K562 (cell line): ENCODE measurements around the gene MMP15. TPM values are rescaled to one million over a fixed set of nuclear protein-coding genes. Genes with fewer than 3 reads are reported as not detected.

Experiments used
- ATAC-seq: fragments of 200-7000 bp; cut with Tn5 transposase; 3 replicates; pipeline ENCODE4 v1.9.1; 2020; ENCODE audit warnings: moderate library complexity
- BruUV-seq: library from RNA; stranded (reverse); fragments of 400-500 nt; replicated peaks from 2 replicates; lab custom pipeline; 2021; lab: Mats Ljungman, UMichigan
- CTCF ChIA-PET: fragments of 300-600 bp; formaldehyde crosslinking; extraction: SDS; loops from one replicate; lab custom pipeline; 2021; ENCODE audit warnings: low intra/inter-chr PET ratio; lab: Yijun Ruan, JAX
- POLR2A ChIA-PET: fragments of 300-600, 350-650 bp; sonication (Branson Sonifier 250); formaldehyde crosslinking; extraction: SDS; loops from one replicate; lab custom pipeline; 2021; ENCODE audit warnings: antibody characterized with exemption, inconsistent platforms; lab: Yijun Ruan, JAX
- DNase-seq, 4 experiments: peaks; one replicate each; pipeline versions ENCODE4 v3.0.0 to v3.0.0-alpha.2; 2011 to 2018; ENCODE audit warnings: low spot score in 3 of 4, mixed read lengths in 3 of 4; ENCODE audit errors: extremely low read depth in 1 of 4
- FAIRE-seq: peaks from 2 replicates; lab custom pipeline; 2011; peaks lifted over from hg19 to GRCh38; lab: Jason Lieb, UNC
- H2AFZ ChIP-seq: 2 replicates; pipeline ENCODE4 v1.6.0; 2011; ENCODE audit warnings: low read depth, low read length, control low read depth, inconsistent platforms
- H3K27ac ChIP-seq: fragments of 200-600 bp; 3 replicates; pipeline ENCODE4 v1.8.0; 2011; ENCODE audit warnings: low read depth, mild to moderate bottlenecking, control low read depth, inconsistent platforms, low read length, moderate library complexity, mixed read lengths; ENCODE audit errors: extremely low read depth
- H3K27me3 ChIP-seq, 2 experiments: fragments of 300-600 bp in 1 of 2; 2 replicates in 1 of 2; 3 replicates in 1 of 2; pipeline versions ENCODE4 v1.6.0 to v1.8.0; 2011; ENCODE audit warnings: inconsistent platforms in 2 of 2, low read length in 2 of 2, mild to moderate bottlenecking in 1 of 2, mixed read lengths in 1 of 2, moderate library complexity in 1 of 2; ENCODE audit not compliant: control insufficient read depth in 2 of 2, insufficient read depth in 2 of 2
- H3K36me3 ChIP-seq: fragments of 300-600 bp; 3 replicates; pipeline ENCODE4 v1.8.0; 2011; ENCODE audit warnings: mild to moderate bottlenecking, low read length, inconsistent platforms; ENCODE audit not compliant: control insufficient read depth, insufficient read depth
- H3K4me1 ChIP-seq, 2 experiments: fragments of 200-600 bp in 1 of 2; replicated peaks in 1 of 2; 2 replicates in 1 of 2; 3 replicates in 1 of 2; pipeline versions ENCODE4 v1.5.1 to v1.8.0; 2011; ENCODE audit warnings: inconsistent platforms in 2 of 2, low read length in 2 of 2, mild to moderate bottlenecking in 1 of 2, mixed read lengths in 1 of 2, moderate library complexity in 1 of 2; ENCODE audit not compliant: control insufficient read depth in 2 of 2, insufficient read depth in 2 of 2
- H3K4me2 ChIP-seq: 2 replicates; pipeline ENCODE4 v1.6.1; 2011; ENCODE audit warnings: low read length, control low read depth, inconsistent platforms, mixed read lengths; ENCODE audit not compliant: insufficient read depth
- H3K4me3 ChIP-seq: fragments of 200-600 bp; sonication (generic), shearing (Covaris generic); 2 replicates; pipeline ENCODE4 v1.5.1; 2016; ENCODE audit warnings: control low read depth, inconsistent platforms
- H3K79me2 ChIP-seq: fragments of 200-600 bp; 3 replicates; pipeline ENCODE4 v1.8.0; 2011; ENCODE audit warnings: low read length, inconsistent platforms; ENCODE audit not compliant: control insufficient read depth, insufficient read depth
- H3K9ac ChIP-seq, 2 experiments: 2 replicates each; pipeline versions ENCODE4 v1.6.0 to v1.6.1; 2011; ENCODE audit warnings: low read depth in 2 of 2, low read length in 2 of 2, control low read depth in 1 of 2, inconsistent platforms in 1 of 2, mild to moderate bottlenecking in 1 of 2, mixed read lengths in 1 of 2; ENCODE audit not compliant: insufficient read depth in 1 of 2
- H3K9me1 ChIP-seq: one replicate; pipeline ENCODE4 v1.6.0; 2011; ENCODE audit warnings: inconsistent platforms, mild to moderate bottlenecking, low read length, moderate library complexity; ENCODE audit not compliant: control insufficient read depth, insufficient read depth
- H3K9me3 ChIP-seq: replicated peaks from 2 replicates; pipeline ENCODE4 v1.5.1; 2011; ENCODE audit warnings: low read depth, low read length, inconsistent platforms; ENCODE audit not compliant: control insufficient read depth, insufficient read depth
- H4K20me1 ChIP-seq: replicated peaks from 2 replicates; pipeline ENCODE4 v1.6.1; 2011; ENCODE audit warnings: low read length, inconsistent platforms, mixed read lengths; ENCODE audit not compliant: control insufficient read depth, insufficient read depth
- PPARD ChIP-seq: fragments of 250-450 bp; sonication (Bioruptor Pico); IDR thresholded peaks from 2 replicates; pipeline ENCODE4 v1.8.0; 2022; ENCODE audit warnings: inconsistent platforms, mild to moderate bottlenecking, moderate library complexity
- WGBS: fragments of 100-300 bp; shearing (Covaris generic); methylation state at CpG from one replicate; pipeline ENCODE4 v1.1.6; 2016; ENCODE audit warnings: low coverage, mixed read lengths; ENCODE audit not compliant: insufficient coverage; ENCODE audit errors: missing lambda C conversion rate; 5-methylcytosine and 5-hydroxymethylcytosine counted together
- in situ Hi-C: fragments of 300-500 bp; cut with MboI; formaldehyde crosslinking; loops from 4 replicates; pipeline ENCODE4 v1.15.0; 2018; ENCODE audit warnings: inconsistent platforms, mixed read lengths
- intact Hi-C: fragments of 100-400 bp; cut with micrococcal nuclease; formaldehyde crosslinking; loops from 2 replicates; pipeline ENCODE4 v1.14.2; 2022
- polyA plus RNA-seq, 8 experiments: library from polyadenylated mRNA; depleted of rRNA in 4 of 8; stranded (reverse) in 5 of 8; unstranded in 3 of 8; fragments of >200 nt; fragmentation: Nextera tagmentation in 2 of 8; fragmentation: Illumina TruSeq in 1 of 8; extraction: Ambion mirVana in 2 of 8; extraction: Trizol in 1 of 8; gene quantifications; 2 replicates each; pipeline versions ENCODE4 v1.2.1 to v1.2.3, GENCODE V29; 2011 to 2014; ENCODE audit warnings: inconsistent platforms in 1 of 8, missing spikeins in 1 of 8
- total RNA-seq, 7 experiments: library from RNA; depleted of rRNA in 6 of 7; stranded (reverse); fragments of >200 nt in 6 of 7; fragmentation: Illumina TruSeq in 2 of 7; extraction: Trizol in 2 of 7; gene quantifications; 2 replicates each; pipeline versions ENCODE4 v1.2.1 to v1.2.3, GENCODE V29; 2011 to 2021; ENCODE audit warnings: low replicate concordance in 1 of 7
- TF ChIP-seq, protein P1 (sequence below), 2 experiments: fragments of 150-350 bp in 1 of 2; IDR thresholded peaks; 2 replicates each; pipeline ENCODE4 v1.6.1; 2012 to 2016; ENCODE audit warnings: low read depth in 2 of 2, low read length in 2 of 2, mild to moderate bottlenecking in 1 of 2, moderate library complexity in 1 of 2
- TF ChIP-seq, protein P2 (sequence below): fragments of 450-650 bp; IDR thresholded peaks from 2 replicates; pipeline ENCODE4 v1.6.1; 2016; ENCODE audit warnings: low read depth
- TF ChIP-seq, protein P3 (sequence below): IDR thresholded peaks from 3 replicates; pipeline ENCODE4 v1.6.1; 2011; ENCODE audit warnings: borderline replicate concordance, mild to moderate bottlenecking, moderate library complexity; ENCODE audit not compliant: insufficient read length; ENCODE audit errors: extremely low read depth

Gene MMP15
- total and polyA plus RNA-seq, 9 of the 15 experiments (the other 6 are each of a cell fraction or from before 2014, with no cell fraction given): 0.01 to 20.4 (median 5.5) TPM

DNA sequence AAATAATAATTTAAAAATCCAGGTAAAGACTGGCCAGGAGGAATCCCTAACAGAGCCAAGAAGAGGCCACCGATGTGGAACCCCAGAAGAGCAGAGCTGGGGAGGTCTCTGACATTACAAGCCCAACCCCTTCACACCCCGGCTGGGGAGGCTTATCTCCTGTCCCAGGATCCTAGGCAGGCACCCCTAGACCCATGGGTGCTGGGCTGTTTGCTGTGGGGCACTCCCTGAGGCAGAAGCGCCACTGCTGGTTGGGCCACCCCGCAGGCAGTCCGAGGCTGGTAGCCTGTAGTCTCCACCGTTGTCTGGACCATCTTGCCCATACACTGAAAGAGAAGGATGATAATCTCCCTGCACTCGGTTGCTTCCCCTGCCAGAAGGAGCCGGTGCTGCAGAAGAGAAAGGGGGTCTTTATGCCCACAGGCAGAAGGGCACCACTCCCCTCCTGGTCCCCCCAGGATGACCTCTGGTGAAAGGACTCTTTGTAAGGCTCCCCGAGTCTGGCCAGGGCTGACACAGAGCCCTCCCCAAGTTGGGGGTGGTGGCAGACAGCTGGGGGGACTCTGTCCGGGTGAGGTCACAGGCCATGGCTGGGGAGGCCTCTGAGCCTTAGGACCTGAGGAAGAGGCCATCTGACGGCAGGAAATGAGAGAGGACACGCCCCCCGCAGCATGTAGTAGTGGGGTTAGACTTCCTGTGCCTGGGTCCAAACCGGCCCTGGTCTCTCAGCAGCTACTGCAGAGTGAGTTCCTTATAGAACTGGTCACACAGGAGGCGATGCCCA, 69.4 kb downstream of the MMP15 start:
- H2AFZ ChIP-seq: peak overlapping the region; percentile 28
- intact Hi-C loops: loop anchor here (10.0 kb wide), 1 partner anchor 520 kb away; no protein-coding TSS in a partner anchor
- no peak overlapping the region for H3K4me3 ChIP-seq
- H3K27me3 ChIP-seq: peaks cover 6 to 13% of the 10 kb centered on the region in 2 experiments; a peak in 3 of 5 replicates
- CTCF ChIA-PET: no interaction called here
- no TSS peak for BruUV-seq
- H3K4me1 ChIP-seq: peaks cover 0 to 7% of the 10 kb centered on the region in 2 experiments; a peak in 2 of 5 replicates
- 21% methylated on average over 15 of the region's 15 CpGs for WGBS
- no peak overlapping the region for H3K4me2 ChIP-seq
- no peak overlapping the region for H3K9ac ChIP-seq
- POLR2A ChIA-PET: interaction anchor here (1.0 kb wide), 1 partner anchor 12 kb away, joined by 3 read pairs; no protein-coding TSS in a partner anchor
- DNase-seq (peak in 1 of 4 experiments; percentile 29), ATAC-seq (0 out of 3 replicates have a peak, but pooled peaks have one; percentile 24), FAIRE-seq (no peak)
- no peaks in the 10 kb centered on the region for H3K36me3 ChIP-seq
- H3K79me2 ChIP-seq: no peaks in the 10 kb centered on the region
- no peak overlapping the region for H3K27ac ChIP-seq
- in situ Hi-C loops: loop anchor here (10.0 kb wide), 1 partner anchor 200 kb away; no protein-coding TSS in a partner anchor
- H3K9me1 ChIP-seq: no peaks in the 10 kb centered on the region
- peaks cover 3% of the 10 kb centered on the region; the same call in 1 of the 2 replicates for H4K20me1 ChIP-seq
- H3K9me3 ChIP-seq: no peaks in the 10 kb centered on the region
- TF ChIP-seq, protein P1, sequence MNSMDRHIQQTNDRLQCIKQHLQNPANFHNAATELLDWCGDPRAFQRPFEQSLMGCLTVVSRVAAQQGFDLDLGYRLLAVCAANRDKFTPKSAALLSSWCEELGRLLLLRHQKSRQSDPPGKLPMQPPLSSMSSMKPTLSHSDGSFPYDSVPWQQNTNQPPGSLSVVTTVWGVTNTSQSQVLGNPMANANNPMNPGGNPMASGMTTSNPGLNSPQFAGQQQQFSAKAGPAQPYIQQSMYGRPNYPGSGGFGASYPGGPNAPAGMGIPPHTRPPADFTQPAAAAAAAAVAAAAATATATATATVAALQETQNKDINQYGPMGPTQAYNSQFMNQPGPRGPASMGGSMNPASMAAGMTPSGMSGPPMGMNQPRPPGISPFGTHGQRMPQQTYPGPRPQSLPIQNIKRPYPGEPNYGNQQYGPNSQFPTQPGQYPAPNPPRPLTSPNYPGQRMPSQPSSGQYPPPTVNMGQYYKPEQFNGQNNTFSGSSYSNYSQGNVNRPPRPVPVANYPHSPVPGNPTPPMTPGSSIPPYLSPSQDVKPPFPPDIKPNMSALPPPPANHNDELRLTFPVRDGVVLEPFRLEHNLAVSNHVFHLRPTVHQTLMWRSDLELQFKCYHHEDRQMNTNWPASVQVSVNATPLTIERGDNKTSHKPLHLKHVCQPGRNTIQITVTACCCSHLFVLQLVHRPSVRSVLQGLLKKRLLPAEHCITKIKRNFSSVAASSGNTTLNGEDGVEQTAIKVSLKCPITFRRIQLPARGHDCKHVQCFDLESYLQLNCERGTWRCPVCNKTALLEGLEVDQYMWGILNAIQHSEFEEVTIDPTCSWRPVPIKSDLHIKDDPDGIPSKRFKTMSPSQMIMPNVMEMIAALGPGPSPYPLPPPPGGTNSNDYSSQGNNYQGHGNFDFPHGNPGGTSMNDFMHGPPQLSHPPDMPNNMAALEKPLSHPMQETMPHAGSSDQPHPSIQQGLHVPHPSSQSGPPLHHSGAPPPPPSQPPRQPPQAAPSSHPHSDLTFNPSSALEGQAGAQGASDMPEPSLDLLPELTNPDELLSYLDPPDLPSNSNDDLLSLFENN (IDR thresholded peaks at IDR 0.05; ENCODE audit: low read depth in 2 of 2, low read length in 2 of 2): no peak
- TF ChIP-seq, protein P2, sequence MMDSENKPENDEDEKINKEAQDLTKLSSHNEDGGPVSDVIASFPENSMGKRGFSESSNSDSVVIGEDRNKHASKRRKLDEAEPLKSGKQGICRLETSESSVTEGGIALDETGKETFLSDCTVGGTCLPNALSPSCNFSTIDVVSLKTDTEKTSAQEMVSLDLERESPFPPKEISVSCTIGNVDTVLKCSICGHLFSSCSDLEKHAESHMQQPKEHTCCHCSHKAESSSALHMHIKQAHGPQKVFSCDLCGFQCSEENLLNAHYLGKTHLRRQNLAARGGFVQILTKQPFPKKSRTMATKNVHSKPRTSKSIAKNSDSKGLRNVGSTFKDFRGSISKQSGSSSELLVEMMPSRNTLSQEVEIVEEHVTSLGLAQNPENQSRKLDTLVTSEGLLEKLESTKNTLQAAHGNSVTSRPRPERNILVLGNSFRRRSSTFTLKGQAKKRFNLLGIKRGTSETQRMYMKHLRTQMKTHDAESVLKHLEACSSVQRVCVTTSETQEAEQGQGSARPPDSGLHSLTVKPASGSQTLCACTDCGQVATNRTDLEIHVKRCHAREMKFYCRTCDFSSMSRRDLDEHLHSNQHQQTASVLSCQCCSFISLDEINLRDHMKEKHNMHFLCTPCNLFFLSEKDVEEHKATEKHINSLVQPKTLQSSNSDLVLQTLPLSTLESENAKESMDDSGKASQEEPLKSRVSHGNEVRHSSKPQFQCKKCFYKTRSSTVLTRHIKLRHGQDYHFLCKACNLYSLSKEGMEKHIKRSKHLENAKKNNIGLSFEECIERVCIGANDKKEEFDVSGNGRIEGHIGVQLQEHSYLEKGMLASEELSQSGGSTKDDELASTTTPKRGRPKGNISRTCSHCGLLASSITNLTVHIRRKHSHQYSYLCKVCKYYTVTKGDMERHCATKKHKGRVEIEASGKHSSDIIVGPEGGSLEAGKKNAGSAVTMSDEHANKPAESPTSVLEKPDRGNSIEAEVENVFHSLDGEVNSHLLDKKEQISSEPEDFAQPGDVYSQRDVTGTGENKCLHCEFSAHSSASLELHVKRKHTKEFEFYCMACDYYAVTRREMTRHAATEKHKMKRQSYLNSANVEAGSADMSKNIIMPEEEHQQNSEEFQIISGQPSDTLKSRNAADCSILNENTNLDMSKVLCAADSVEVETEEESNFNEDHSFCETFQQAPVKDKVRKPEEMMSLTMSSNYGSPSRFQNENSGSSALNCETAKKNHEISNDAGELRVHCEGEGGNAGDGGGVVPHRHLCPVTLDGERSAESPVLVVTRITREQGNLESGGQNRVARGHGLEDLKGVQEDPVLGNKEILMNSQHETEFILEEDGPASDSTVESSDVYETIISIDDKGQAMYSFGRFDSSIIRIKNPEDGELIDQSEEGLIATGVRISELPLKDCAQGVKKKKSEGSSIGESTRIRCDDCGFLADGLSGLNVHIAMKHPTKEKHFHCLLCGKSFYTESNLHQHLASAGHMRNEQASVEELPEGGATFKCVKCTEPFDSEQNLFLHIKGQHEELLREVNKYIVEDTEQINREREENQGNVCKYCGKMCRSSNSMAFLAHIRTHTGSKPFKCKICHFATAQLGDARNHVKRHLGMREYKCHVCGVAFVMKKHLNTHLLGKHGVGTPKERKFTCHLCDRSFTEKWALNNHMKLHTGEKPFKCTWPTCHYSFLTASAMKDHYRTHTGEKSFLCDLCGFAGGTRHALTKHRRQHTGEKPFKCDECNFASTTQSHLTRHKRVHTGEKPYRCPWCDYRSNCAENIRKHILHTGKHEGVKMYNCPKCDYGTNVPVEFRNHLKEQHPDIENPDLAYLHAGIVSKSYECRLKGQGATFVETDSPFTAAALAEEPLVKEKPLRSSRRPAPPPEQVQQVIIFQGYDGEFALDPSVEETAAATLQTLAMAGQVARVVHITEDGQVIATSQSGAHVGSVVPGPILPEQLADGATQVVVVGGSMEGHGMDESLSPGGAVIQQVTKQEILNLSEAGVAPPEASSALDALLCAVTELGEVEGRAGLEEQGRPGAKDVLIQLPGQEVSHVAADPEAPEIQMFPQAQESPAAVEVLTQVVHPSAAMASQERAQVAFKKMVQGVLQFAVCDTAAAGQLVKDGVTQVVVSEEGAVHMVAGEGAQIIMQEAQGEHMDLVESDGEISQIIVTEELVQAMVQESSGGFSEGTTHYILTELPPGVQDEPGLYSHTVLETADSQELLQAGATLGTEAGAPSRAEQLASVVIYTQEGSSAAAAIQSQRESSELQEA: no peak
- TF ChIP-seq, protein P3, sequence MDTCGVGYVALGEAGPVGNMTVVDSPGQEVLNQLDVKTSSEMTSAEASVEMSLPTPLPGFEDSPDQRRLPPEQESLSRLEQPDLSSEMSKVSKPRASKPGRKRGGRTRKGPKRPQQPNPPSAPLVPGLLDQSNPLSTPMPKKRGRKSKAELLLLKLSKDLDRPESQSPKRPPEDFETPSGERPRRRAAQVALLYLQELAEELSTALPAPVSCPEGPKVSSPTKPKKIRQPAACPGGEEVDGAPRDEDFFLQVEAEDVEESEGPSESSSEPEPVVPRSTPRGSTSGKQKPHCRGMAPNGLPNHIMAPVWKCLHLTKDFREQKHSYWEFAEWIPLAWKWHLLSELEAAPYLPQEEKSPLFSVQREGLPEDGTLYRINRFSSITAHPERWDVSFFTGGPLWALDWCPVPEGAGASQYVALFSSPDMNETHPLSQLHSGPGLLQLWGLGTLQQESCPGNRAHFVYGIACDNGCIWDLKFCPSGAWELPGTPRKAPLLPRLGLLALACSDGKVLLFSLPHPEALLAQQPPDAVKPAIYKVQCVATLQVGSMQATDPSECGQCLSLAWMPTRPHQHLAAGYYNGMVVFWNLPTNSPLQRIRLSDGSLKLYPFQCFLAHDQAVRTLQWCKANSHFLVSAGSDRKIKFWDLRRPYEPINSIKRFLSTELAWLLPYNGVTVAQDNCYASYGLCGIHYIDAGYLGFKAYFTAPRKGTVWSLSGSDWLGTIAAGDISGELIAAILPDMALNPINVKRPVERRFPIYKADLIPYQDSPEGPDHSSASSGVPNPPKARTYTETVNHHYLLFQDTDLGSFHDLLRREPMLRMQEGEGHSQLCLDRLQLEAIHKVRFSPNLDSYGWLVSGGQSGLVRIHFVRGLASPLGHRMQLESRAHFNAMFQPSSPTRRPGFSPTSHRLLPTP: no peak
- TF ChIP-seq PPARD (CRISPR knock-in tag): no peak
